Retinal pigment epithelial cell (primary cell): ENCODE measurements around the gene TRUB1.

Source experiments
- DNase-seq: peaks from one replicate; pipeline ENCODE4 v3.0.0-alpha.2; 2010; ENCODE audit warnings: low read depth
- H3K4me3 ChIP-seq: 2 replicates; pipeline ENCODE4 v1.5.1; 2011; ENCODE audit warnings: mild to moderate bottlenecking, low read length, control low read depth, moderate library complexity
- TF ChIP-seq, protein P1 (sequence below): conservative IDR thresholded peaks from 2 replicates; pipeline ENCODE4 v1.5.1; 2011; ENCODE audit warnings: low read depth, low read length, control low read depth, inconsistent platforms

TRUB1 gene

GRCh38 chr10:114923551-114923950, 14.4 kb upstream of the TRUB1 start:
- TF ChIP-seq, protein P1, sequence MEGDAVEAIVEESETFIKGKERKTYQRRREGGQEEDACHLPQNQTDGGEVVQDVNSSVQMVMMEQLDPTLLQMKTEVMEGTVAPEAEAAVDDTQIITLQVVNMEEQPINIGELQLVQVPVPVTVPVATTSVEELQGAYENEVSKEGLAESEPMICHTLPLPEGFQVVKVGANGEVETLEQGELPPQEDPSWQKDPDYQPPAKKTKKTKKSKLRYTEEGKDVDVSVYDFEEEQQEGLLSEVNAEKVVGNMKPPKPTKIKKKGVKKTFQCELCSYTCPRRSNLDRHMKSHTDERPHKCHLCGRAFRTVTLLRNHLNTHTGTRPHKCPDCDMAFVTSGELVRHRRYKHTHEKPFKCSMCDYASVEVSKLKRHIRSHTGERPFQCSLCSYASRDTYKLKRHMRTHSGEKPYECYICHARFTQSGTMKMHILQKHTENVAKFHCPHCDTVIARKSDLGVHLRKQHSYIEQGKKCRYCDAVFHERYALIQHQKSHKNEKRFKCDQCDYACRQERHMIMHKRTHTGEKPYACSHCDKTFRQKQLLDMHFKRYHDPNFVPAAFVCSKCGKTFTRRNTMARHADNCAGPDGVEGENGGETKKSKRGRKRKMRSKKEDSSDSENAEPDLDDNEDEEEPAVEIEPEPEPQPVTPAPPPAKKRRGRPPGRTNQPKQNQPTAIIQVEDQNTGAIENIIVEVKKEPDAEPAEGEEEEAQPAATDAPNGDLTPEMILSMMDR: no peak

GRCh38 chr10:114925587-114926586, 12.1 kb upstream of the TRUB1 start:
- no peak overlapping the region for H3K4me3 ChIP-seq
- TF ChIP-seq, protein P1: no peak
- no peak for DNase-seq

More at GRCh38 chr10:114923551-114923950, 14.4 kb upstream of the TRUB1 start:
- DNase-seq: no peak
- no peak overlapping the region for H3K4me3 ChIP-seq

- TF ChIP-seq, protein P1: no peak
- no peak for DNase-seq
- H3K4me3 ChIP-seq: no peak overlapping the region
These were observed 9.2 kb upstream of the TRUB1 start for GRCh38 chr10:114928818-114929217.

DNA sequence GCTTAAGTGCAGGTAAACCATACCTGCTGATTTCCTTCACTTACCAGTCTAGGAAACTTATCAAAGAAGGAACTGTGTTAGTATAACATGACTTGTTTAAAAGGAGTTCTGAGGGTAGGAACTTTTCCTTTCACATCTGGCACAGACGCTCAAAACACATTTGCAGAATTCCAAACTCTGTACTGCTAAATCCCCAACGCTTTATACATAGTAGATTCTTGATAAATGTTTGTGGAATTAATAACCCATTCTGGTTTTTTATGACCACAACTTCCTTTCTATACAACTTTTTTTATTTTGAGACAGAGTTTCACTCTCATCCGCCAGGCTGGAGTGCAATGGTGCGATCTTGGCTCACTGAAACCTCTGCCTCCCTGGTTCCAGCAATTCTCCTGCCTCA, 7.7 kb upstream of the TRUB1 start:
- TF ChIP-seq, protein P1: no peak
- no peak overlapping the region for H3K4me3 ChIP-seq
- DNase-seq: no peak

DNA sequence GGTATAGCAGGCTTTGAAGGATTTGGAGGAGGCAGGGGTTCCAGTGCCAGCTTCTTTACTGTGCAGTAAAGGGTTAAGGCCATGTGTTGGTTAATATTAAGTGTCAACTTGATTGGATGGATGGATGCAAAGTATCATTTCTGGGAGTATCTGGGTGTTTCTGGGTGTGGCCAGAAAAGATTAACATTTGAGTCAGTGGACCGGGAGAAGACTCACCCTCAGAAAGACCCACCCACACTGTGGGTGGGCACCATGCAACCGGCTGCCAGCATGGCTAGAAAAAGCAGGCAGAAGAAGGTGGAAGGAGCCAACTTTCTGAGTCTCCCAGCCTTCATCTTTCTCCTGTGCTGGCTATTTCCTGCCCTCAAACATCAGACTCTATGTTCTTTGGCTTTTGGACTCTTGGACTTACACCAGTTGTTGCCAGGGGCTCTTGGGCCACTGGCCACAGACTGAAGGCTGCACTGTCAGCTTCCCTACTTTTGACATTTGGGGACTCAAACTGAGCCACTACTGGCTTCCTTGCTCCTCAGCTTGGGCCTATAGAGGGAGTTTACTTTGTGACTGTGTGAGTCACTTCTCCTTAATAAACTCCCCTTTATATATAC, 6.8 kb upstream of the TRUB1 start:
- TF ChIP-seq, protein P1: no peak
- no peak for DNase-seq
- H3K4me3 ChIP-seq: no peak overlapping the region

DNA sequence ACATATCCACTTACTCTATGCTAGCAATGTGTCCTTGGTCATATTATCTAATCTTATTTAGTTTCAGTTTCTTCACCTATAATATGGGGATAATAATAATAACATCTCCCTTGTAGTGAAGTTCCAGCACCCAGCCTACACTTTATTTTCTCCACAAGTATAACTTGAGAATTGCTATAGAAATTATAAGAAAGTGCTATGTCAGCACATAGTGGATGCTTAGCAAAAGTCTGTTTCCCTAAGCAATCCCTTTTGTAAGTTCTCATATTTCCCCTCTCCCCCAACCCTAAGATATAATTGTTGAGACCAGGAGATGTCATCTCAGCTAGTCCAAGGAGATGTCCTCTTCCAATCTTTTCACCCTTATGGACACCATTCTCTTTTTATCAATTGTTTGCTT, 5.8 kb upstream of the TRUB1 start:
- H3K4me3 ChIP-seq: no peak overlapping the region
- TF ChIP-seq, protein P1: no peak
- DNase-seq: no peak
